Measurements from ENCODE around the gene UTY.

UTY gene

DNA sequence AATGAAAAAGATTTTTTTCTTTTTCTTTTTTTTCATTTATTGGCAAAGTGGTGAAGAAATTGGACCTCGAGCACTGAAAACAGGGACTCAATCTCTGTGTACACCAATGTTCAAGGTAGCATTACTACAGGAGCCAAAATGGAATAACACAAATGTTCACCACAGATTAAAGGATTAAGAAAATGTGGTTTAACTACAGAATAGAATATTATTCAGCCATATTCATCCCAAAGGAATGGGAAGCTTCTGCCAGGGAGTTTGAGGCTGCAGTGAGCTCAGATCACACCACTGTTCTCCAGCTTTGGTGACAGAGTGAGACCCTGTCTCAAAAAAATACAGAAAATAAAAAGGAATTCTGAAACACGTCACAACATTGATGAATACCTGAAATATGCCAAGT, 81.0 kb downstream of the UTY start:
- DNase-seq, result no peak

DNA sequence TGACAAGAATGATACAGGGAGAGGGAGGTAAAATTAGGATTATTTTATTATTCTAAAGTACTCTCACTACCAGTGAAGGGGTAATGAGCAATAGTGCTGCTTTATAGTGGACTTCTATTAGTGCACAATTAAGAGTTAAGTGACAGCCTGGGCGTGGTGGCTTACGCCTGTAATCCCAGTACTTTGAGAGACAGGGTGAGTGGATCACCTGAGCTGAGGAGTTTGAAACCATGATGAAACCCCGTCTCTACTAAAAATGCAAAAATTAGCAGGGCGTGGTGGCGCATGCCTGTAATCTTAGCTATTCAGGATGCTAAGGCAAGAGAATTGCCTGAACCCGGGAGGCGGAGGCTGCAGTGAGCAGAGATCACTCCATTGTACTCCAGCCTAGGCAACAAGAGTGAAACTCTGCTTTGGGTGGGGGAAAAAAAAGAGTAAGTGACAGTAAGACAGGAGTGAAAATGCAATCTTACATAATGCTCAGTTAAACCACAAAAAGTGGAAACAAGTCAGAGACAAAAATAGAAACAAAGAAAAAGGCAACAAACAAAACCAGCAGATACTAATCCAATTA, 98.6 kb downstream of the UTY start:
- no peak for DNase-seq

DNA sequence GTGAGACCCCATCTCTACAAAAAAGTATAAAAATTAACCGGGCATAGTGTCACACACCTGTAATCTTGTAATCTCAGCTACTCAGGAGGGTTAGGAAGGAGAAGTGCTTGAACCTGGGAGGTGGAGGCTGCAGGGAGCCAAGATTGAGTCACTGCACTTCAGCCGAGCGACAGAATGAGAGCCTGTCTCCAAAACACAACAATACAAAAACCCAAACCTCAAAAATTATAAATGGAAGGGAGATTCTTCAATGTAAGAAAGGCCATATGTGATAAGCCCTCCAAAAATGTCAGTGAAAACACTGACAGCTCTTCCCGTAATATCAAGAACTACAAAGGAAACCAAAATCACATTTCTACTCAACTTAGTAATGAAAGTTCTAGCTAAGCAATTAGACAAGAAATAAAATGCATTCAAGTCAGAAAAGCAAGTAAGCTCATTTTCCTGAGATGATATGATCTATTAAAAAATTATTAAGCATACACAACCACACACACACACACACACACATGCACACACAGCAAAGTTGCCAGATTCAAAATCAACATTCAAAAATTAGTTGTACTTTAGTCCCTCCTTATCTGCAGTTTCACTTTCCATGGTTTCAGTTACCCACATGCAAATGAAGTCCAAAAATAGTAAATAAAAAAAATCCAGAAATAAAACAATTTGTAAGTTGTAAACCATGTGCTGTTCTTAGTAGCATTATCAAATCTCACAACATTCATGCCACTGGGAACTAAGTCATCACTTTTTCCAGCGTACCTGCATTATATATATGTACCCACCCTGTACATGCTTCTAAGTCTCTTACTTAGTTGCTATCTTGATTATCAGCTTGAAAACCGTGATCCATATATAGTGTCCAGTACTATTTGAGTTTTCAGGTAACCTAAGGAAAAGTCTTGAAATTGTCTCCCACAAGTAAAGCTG, 108.7 kb downstream of the UTY start:
- DNase-seq, result no peak

- no peak for DNase-seq
Observed at GRCh38 chrY:13370245-13370644, 109.6 kb downstream of the UTY start.

DNA sequence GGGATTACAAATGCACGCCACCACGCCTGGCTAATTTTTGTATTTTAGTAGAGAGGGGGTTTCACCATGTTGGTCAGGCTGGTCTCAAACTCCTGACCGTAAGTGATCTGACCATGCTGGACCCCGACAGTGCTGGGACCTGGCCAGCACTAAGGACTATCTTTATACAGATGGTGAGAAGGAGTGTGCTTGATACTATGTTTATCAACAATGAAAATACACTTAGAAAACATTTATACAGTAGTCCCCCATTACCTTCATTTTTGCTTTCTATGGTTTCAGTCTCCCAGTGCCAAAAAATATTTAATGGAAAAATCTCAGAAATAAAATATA, 111.4 kb downstream of the UTY start:
- no peak for DNase-seq

DNA sequence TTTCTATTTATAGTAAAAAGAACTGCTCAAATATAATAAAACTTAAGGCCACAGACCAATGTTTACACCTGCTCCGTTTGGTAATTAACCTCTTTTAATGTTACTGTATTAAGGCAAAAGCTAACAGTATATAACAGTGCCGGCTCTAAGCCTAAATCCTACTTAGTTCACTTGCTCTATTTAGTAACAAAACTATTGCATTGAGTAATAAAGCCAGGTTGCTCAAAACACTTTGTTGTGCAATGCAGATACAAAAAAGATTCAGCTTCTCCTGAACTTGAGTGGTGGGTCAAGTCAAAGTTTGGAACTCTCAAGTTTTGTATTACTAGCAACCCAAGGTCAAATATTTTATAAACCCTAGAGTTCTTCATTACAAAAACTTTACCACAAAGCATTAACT, 116.2 kb downstream of the UTY start:
- no peak for DNase-seq

- DNase-seq, result no peak
Observed at GRCh38 chrY:13362662-13363061, 117.2 kb downstream of the UTY start.

DNA sequence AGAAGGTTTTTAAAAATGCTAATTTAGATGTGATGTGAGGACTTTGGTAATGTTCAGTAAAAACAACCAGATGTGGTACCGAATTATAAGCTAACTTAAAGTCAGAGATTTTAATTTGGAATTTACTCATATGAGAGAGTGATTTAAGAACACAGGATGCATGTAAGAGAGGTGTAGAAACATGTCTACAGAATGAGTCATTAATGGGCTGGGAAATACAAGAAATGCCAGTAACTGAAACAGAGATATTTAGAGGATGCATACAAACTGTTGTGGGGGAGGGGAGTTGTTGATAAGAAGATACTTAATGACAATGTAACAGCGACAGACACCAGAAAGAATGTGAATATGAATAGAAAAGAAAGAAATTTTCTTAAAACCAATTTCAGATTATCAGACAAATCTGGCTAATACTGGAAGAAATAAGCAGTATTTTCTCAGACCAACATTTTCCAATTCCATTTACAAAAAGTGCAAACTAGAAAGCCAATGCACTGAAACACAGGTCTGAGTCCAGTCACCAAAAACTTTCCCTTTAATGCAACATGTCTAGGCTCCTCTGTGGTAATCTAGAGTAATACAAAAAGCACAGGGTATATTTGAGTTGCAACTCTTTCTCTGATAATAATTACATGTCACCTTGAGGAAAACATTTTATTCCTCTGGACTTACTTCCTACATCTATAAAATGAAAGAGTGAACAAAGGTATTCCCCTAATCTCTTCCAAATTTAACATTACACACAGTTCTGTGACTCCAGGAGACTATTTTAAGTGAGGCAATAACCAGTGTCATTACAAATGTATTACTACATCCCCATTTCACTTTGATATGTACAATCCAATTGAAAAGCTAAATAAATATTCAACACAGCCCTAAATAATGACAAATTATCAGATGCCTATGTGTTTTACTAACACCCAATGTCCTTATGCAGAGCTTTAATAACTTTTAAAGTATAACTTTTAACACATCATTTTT, 117.9 kb downstream of the UTY start:
- DNase-seq, result no peak

GRCh38 chrY:13351443-13351842, 128.4 kb downstream of the UTY start:
- DNase-seq, result no peak

GRCh38 chrY:13347106-13347505, 132.7 kb downstream of the UTY start:
- DNase-seq, result no peak

GRCh38 chrY:13345549-13345948, 134.3 kb downstream of the UTY start:
- DNase-seq, result no peak

DNA sequence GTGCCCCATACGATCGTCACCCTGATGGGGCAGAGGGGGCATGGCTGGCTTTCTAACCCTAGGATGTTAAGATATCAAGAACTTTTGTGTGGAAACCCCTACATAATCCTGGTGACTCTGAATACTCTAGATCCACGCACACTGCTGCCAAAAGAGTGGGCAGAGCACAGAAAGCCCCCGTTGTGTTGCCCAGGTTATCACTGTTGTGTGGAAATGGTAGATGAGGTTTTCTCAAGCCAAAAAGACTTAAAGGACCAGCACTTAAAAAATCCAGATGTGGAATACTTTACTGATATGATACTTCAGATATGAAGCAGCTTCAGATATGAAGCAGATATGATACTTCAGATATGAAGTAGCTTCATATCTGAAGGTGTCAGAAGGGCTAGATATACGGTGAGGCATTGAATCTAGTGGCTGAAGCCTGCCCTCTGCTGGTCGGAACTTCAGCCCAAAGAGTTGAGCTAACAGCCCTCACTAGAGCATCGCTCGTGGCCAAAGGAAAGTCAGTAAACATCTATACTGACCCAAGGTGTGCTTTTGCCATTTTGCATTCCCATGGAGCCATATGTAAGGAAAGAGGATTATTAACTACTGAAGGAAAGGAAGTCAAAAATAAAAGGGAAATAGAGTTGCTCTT, 136.4 kb downstream of the UTY start:
- DNase-seq, result no peak

GRCh38 chrY:13339939-13340338, 139.9 kb downstream of the UTY start:
- no peak for DNase-seq

- DNase-seq, result no peak
Observed at GRCh38 chrY:13339381-13339780, 140.5 kb downstream of the UTY start.

GRCh38 chrY:13338711-13339110, 141.1 kb downstream of the UTY start:
- no peak for DNase-seq

DNA sequence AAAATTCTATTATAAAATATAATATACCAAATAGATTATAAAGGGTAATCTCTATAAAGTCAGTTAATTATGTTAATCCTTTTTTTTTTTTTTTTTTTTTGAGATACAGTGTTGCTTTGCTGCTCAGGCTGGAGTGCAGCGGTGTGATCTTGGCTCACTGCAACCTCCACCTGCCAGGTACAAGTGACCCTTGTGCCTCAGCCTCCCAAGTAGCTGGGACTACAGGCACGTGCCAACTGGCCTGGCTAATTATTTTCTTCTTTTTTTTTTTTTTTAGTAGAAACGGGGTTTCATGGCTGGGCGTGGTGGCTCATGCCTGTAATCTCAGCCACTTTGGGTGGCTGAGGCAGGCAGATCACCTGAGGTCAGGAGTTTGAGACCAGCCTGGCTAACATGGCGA, 141.9 kb downstream of the UTY start:
- DNase-seq, result no peak

DNA sequence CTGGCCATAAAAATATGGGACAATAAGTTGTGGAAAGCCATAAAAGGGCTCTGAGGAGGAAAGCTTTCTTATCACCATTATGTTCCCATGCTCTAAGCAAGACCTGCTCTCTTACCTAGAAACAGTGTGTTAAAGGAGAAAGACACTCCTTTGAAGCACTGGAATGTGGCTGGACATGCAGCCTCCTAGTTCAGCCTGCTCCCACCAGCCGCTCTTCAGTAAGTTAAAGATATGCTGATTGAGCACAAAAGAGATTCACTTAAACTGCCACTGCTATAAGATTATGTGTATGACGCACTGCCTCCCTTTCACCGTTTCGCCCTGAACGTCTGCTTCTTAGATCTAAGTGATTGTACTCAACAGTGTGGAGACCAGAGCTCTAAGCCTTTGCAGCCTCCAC, 146.0 kb downstream of the UTY start:
- no peak for DNase-seq

- DNase-seq, result no peak
Observed at GRCh38 chrY:13330651-13331050, 149.2 kb downstream of the UTY start.

GRCh38 chrY:13312966-13313365, 166.9 kb downstream of the UTY start:
- no peak for DNase-seq

GRCh38 chrY:13307959-13308358, 171.9 kb downstream of the UTY start:
- DNase-seq, result no peak

DNA sequence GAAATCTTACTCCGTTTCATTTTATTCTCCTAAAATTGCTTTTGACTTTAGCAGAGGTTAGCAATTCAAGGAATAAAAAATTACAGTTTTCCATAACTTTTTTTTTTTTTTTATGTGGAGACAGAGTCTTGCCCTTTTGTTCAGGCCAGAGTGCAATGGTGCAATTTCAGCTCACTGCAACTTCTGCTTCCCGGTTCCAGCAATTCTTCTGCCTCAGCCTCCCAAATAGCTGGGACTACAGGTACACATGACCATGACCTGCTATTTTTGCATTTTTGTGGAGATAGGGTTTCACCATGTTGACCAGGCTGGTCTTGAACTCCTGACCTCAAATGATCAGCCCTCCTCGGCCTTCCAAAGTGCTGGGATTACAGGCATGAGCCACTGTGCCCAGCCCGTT, 179.0 kb downstream of the UTY start:
- DNase-seq, result no peak

GRCh38 chrY:13299411-13299810, 180.4 kb downstream of the UTY start:
- DNase-seq, result no peak

All from activated CD4-positive, alpha-beta T cell treated with anti-CD3 and anti-CD28 coated beads, Interleukin-10, Interleukin-2, amounts not matched to agents 100 ng/mL and 50 ng/mL, durations not matched to agents 16 hours and 8 hours (primary cell).